CD4-positive, alpha-beta T cell treated with Interleukin-15 for 4 hours (primary cell): ENCODE data around the gene CNTN5.

ENCODE experiments used
- DNase-seq: peaks from one replicate; pipeline ENCODE4 v3.0.0-alpha.2; 2020; ENCODE audit warnings: low spot score

CNTN5 gene

GRCh38 chr11:99631618-99632017 lies 610.9 kb downstream of the CNTN5 start:
- no peak for DNase-seq

- DNase-seq = no peak
Measured at GRCh38 chr11:99632969-99633368, 612.2 kb downstream of the CNTN5 start.

- DNase-seq = no peak
Measured at GRCh38 chr11:99634581-99634980, 613.8 kb downstream of the CNTN5 start.

- DNase-seq = no peak
Measured at GRCh38 chr11:99638073-99638553, 617.4 kb downstream of the CNTN5 start.

GRCh38 chr11:99640671-99641070 lies 619.9 kb downstream of the CNTN5 start:
- DNase-seq = no peak

- DNase-seq = no peak
Measured at GRCh38 chr11:99645934-99646333, 625.2 kb downstream of the CNTN5 start.

- no peak for DNase-seq
Measured at GRCh38 chr11:99670067-99670676, 649.4 kb downstream of the CNTN5 start.

- DNase-seq = no peak
Measured at GRCh38 chr11:99671808-99672409, 651.2 kb downstream of the CNTN5 start.

GRCh38 chr11:99676292-99676691 lies 655.5 kb downstream of the CNTN5 start:
- no peak for DNase-seq

GRCh38 chr11:99682171-99682570 lies 661.4 kb downstream of the CNTN5 start:
- no peak for DNase-seq

- DNase-seq = no peak
Measured at GRCh38 chr11:99682646-99683045, 661.9 kb downstream of the CNTN5 start.

GRCh38 chr11:99683933-99684332 lies 663.2 kb downstream of the CNTN5 start:
- no peak for DNase-seq

- no peak for DNase-seq
Measured at GRCh38 chr11:99686838-99687237, 666.1 kb downstream of the CNTN5 start.

- no peak for DNase-seq
Measured at GRCh38 chr11:99687320-99687719, 666.6 kb downstream of the CNTN5 start.

- DNase-seq = no peak
Measured at GRCh38 chr11:99693941-99694492, 673.3 kb downstream of the CNTN5 start.

GRCh38 chr11:99695106-99695505 lies 674.4 kb downstream of the CNTN5 start:
- no peak for DNase-seq

- DNase-seq = no peak
Measured at GRCh38 chr11:99706848-99707247, 686.1 kb downstream of the CNTN5 start.

- no peak for DNase-seq
Measured at GRCh38 chr11:99708928-99709672, 688.4 kb downstream of the CNTN5 start.

GRCh38 chr11:99716302-99716701 lies 695.6 kb downstream of the CNTN5 start:
- DNase-seq = no peak

GRCh38 chr11:99718291-99718690 lies 697.5 kb downstream of the CNTN5 start:
- DNase-seq = no peak

- no peak for DNase-seq
Measured at GRCh38 chr11:99739464-99740089, 718.8 kb downstream of the CNTN5 start.

GRCh38 chr11:99742501-99742900 lies 721.8 kb downstream of the CNTN5 start:
- DNase-seq = no peak
